GM21390 (cell line): Measurements from ENCODE around the gene NDUFS7.

ENCODE experiments used
- ATAC-seq: cut with Tn5 transposase; IDR thresholded peaks from one replicate; pipeline ENCODE4 v1.9.1; 2021; ENCODE audit not compliant: unreplicated experiment

NDUFS7 gene

DNA sequence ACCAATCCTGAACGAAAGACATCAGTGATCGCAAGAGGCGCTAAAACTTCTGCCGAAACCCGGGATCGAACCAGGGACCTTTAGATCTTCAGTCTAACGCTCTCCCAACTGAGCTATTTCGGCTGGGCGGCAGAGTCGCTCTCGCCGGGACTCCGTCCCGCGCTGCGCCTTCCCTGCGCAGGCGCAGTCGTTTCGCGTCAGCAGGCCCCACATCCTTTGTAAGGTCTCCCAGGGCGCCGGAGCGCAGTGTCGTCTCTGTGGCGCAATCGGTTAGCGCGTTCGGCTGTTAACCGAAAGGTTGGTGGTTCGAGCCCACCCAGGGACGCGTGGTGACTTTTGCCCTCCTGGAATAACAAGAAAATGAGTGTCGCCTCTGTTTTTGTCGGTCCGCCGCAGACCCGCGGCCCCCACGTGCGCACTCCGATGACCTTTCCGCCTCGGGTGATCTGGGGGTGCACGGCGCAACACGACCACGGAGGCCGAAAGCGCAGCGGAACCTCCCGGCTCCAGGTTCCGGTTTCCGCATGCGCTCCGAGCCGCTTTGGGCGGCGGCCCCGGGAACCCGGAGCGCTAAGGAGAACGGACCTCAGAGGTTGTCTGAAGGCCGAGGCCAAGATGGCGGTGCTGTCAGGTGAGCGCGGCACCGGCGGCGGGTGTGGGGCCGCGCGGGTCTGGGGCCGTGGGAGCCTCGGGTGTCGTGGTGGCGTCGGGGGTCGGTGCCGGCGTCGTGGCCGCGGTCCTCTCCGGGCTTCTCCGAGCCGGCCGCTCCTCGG lies at the start of gene NDUFS7:
Gene NDUFS7, plus strand, starts transcription at position 596 of the 773 bp plus-strand sequence. Its CDS starts 20 bp downstream, at position 616.
- peak; percentile 66 for ATAC-seq

DNA sequence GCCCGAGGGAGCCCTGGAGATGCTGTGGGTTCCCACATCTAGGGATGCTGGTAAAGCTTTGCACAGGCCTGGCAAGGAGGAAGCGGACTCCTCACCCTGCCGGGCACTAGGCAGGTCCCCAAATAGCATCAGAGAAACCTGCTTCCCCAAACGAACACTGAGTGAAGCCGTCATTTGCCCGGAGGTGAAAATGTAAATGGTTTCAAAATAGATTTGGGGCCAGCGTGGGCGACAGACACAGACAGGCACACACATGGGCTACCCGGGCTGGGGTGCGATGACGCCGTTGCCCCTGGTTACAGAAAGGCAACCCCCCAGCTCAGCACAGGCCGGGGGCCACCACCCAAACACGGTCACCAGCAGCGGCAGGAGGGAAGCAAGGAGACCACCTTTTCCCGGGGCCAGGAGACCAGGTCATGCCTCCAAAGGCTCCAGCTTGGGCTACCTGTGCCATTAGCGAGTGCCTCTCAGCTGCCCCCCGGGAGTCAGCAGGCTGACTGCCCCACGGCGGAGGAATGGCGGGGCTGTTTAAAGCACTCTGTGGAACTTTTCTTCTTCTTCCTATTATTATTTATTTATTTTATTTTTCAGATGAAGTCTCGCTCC lies 47.5 kb upstream of the NDUFS7 start:
- ATAC-seq: no peak

GRCh38 chr19:1340681-1341469 lies 42.8 kb upstream of the NDUFS7 start:
- no peak for ATAC-seq

GRCh38 chr19:1343041-1343440 lies 40.7 kb upstream of the NDUFS7 start:
- no peak for ATAC-seq

GRCh38 chr19:1349211-1349610 lies 34.5 kb upstream of the NDUFS7 start:
- no peak for ATAC-seq

GRCh38 chr19:1350867-1351266 lies 32.8 kb upstream of the NDUFS7 start:
- ATAC-seq: no peak

- no peak for ATAC-seq
Observed at GRCh38 chr19:1351381-1351851, 32.3 kb upstream of the NDUFS7 start.

- no peak for ATAC-seq
Observed at GRCh38 chr19:1353144-1353543, 30.6 kb upstream of the NDUFS7 start.

GRCh38 chr19:1354970-1355567 lies 28.6 kb upstream of the NDUFS7 start:
- ATAC-seq: peak; percentile 45

GRCh38 chr19:1355568-1356507 lies 27.9 kb upstream of the NDUFS7 start:
- no peak for ATAC-seq

DNA sequence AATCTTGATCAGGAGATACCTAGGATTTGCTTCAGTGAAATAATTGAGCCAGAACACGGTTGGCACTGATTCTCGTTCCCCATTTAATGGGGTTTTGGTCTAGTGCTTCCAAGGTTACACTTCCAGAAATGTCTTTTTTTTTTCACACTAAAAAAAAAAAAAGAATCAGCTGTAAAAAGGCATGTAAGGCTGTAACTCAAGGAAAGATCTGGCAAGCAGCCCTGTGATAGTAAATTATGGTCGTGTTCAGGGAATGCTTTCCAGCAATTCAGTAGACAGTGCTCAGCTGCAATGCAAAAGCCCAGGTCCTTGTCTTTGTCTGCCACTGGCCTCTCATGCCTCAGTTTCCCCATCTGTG lies 27.2 kb upstream of the NDUFS7 start:
- no peak for ATAC-seq

DNA sequence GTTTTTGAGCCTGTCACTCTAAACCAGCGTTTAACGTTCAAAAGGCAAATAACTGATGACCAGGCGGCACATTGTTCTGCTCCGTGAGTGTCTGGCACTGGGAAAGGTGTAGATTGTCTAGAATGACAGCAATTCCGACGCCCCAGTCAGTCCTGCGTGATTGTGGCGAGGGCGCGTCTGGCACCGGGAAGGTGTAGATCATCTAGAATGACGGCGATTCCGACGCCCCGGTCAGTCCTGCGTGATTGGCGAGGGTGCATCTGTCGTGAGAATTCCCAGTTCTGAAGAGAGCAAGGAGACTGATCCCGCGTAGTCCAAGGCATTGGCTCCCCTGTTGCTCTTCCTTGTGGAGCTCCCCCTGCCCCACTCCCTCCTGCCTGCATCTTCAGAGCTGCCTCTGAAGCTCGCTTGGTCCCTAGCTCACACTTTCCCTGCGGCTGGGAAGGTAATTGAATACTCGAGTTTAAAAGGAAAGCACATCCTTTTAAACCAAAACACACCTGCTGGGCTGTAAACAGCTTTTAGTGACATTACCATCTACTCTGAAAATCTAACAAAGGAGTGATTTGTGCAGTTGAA lies 26.1 kb upstream of the NDUFS7 start:
- no peak for ATAC-seq

DNA sequence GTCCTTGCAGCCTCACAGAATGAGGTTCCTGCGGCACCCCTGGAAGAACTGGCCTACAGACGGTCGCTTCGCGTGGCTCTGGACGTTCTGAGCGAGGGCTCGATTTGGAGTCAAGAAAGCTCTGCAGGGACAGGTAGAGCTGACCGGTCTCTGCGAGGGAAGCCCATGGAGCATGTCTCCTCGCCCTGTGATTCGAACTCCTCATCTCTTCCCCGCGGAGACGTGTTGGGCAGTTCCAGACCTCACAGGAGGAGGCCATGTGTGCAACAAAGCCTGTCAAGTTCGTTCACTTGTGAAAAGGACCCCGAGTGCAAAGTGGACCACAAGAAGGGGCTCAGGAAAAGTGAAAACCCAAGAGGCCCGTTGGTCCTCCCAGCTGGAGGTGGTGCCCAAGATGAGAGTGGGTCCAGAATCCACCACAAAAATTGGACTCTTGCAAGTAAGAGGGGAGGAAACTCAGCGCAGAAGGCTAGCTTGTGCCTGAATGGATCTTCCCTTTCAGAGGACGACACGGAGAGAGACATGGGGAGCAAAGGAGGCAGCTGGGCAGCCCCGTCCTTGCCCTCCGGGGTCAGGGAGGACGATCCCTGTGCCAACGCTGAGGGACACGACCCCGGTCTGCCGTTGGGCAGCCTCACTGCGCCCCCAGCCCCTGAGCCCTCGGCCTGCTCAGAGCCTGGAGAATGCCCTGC lies 23.4 kb upstream of the NDUFS7 start:
- ATAC-seq: no peak

- ATAC-seq: no peak
Observed at GRCh38 chr19:1360818-1361461, 22.8 kb upstream of the NDUFS7 start.

- ATAC-seq: no peak
Observed at GRCh38 chr19:1361601-1362386, 21.9 kb upstream of the NDUFS7 start.

DNA sequence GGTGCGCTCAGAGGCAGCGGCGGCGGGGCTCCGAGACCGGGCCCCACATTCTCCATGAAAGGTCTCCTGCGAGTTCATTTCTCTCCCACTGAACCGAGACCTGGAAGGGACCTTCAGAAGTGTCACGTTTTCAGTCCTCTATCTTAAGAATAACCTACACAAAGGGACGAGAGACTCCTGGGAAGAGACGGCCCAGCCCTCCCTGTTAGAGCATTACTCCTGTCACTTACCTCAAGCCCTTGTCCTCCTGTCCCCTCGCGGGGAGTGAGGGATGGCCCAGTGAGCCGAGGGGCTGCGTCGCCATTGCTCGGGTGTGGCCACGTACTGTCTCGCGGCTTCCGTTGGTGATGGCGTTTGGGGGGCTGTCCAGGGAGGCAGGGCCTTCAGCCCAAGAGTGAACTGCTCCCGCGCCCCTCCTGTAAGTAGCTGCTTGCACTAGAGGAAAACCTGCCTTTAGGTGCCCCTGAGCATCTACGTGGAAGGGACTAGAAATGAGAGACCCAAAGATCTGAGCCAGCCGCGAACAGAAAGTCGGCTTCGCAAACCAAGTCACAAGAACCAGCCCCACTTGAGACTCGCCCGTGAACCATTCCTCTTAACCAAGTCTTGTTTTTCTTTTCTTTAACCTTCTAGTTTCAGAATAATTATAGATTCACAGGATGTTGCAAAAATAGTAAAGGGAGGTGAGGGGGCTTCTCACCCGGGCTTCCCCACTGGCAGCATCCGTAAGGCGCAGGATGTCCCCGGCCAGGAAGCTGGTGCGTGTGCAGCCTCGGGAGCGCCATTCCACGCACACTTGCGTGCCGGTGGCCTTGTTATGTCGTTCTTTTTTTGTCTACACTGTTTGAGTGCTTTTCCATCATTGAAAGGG lies 21.1 kb upstream of the NDUFS7 start:
- ATAC-seq: no peak

- ATAC-seq: no peak
Observed at GRCh38 chr19:1363599-1363998, 20.1 kb upstream of the NDUFS7 start.
